Endodermal cell (in vitro differentiated cells): ENCODE results near the gene GALNT1. TPM values are rescaled to one million over a fixed set of nuclear protein-coding genes. Genes with fewer than 3 reads are reported as not detected.

ENCODE experiments used
- DNase-seq: peaks from one replicate; pipeline ENCODE4 v3.0.0-alpha.2; 2017
- H3K27ac ChIP-seq: 2 replicates; pipeline ENCODE4 v1.5.1; 2013; ENCODE audit warnings: mild to moderate bottlenecking, low read depth, low read length, moderate library complexity
- H3K27me3 ChIP-seq: 2 replicates; pipeline ENCODE4 v1.6.1; 2013; ENCODE audit warnings: mild to moderate bottlenecking, low read length, moderate library complexity; ENCODE audit not compliant: insufficient read depth, control insufficient read depth, poor library complexity, severe bottlenecking
- H3K36me3 ChIP-seq: 2 replicates; pipeline ENCODE4 v1.7.0; 2013; ENCODE audit warnings: mild to moderate bottlenecking, low read length, moderate library complexity; ENCODE audit not compliant: control insufficient read depth, insufficient read depth
- H3K4me1 ChIP-seq: one replicate; pipeline ENCODE4 v1.7.0; 2013; ENCODE audit warnings: low read length; ENCODE audit not compliant: control insufficient read depth, insufficient read depth
- H3K4me3 ChIP-seq: 2 replicates; pipeline ENCODE4 v1.5.1; 2013; ENCODE audit warnings: mild to moderate bottlenecking, low read length, moderate library complexity
- H3K9ac ChIP-seq: 2 replicates; pipeline ENCODE4 v1.6.1; 2013; ENCODE audit warnings: mild to moderate bottlenecking, low read length, moderate library complexity; ENCODE audit not compliant: poor library complexity, severe bottlenecking; ENCODE audit errors: extremely low read depth
- H3K9me3 ChIP-seq: 2 replicates; pipeline ENCODE4 v1.6.1; 2013; ENCODE audit warnings: mild to moderate bottlenecking, low read length, moderate library complexity; ENCODE audit not compliant: control insufficient read depth
- H3K27ac Mint-ChIP-seq: 2 replicates; pipeline ENCODE4 v1.8.0; 2020; ENCODE audit warnings: mixed read lengths
- H3K27me3 Mint-ChIP-seq: 2 replicates; pipeline ENCODE4 v1.8.0; 2021; ENCODE audit warnings: mild to moderate bottlenecking, mixed read lengths; ENCODE audit not compliant: insufficient read depth
- H3K36me3 Mint-ChIP-seq: 2 replicates; pipeline ENCODE4 v1.8.0; 2020; ENCODE audit warnings: low read depth, mixed read lengths
- H3K4me1 Mint-ChIP-seq: 2 replicates; pipeline ENCODE4 v1.8.0; 2020; ENCODE audit warnings: mixed read lengths
- H3K4me3 Mint-ChIP-seq: 2 replicates; pipeline ENCODE4 v1.8.0; 2020; ENCODE audit warnings: mild to moderate bottlenecking, moderate library complexity, mixed read lengths
- H3K9me3 Mint-ChIP-seq: 2 replicates; pipeline ENCODE4 v1.8.0; 2020; ENCODE audit warnings: mild to moderate bottlenecking, mixed read lengths
- WGBS, 2 experiments: methylation state at CpG; one replicate each; pipeline versions ENCODE4 v1.1.5 to v1.1.7; 2013; ENCODE audit warnings: missing lambda C conversion rate in 2 of 2, mixed read lengths in 1 of 2; ENCODE audit not compliant: insufficient coverage in 1 of 2, insufficient read length in 1 of 2; 5-methylcytosine and 5-hydroxymethylcytosine counted together
- total RNA-seq, 2 donors: library from RNA; stranded (reverse); fragmentation: NEBNext Ultra II Directional in 1 of 2; extraction: Animal tissue kit (Norgen Biotek cat#: 25700) in 1 of 2; gene quantifications; 2 replicates in 1 of 2; 3 replicates in 1 of 2; pipeline ENCODE4 v1.2.1, GENCODE V29; 2021
- TF ChIP-seq, protein P1 (sequence below): fragments of 200-600 bp; sonication (generic); conservative IDR thresholded peaks from 2 replicates; pipeline ENCODE4 v1.5.0; 2021; ENCODE audit warnings: antibody characterized with exemption, mild to moderate bottlenecking

The GALNT1 gene
- total RNA-seq, 2 donors from 2014 or later = 82.5 to 102 TPM

DNA sequence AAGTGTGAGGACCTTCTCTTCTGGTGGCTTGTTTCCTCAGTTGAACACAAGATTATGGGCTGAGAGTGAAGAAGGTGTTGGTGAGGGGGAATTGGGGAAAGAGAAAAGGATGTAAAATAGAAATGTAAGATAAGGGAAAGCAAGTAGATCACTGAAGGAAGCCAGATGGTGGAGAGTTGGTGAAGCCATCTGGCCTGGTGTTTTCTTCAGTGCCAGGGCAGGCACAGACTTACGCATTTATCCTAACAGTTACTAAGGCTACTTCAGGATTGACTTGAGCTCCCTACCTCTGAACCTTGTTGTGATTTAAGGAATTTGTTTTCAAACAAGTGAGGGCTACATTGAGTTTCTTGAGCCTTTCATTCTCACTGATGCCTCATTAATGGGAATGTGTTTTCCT is 113.8 kb downstream of the GALNT1 start:
- DNase-seq = no peak
- no peak overlapping the region for H3K27ac Mint-ChIP-seq
- Histone ChIP-seq H3K9ac (no peak overlapping the region), H3K36me3 (peaks cover 31% of the 10 kb centered on the region), H3K27ac (no peak overlapping the region), H3K9me3 (no peaks in the 10 kb centered on the region), H3K27me3 (no peaks in the 10 kb centered on the region), H3K4me1 (no peaks in the 10 kb centered on the region), H3K4me3 (no peak overlapping the region)
- no peaks in the 10 kb centered on the region for H3K9me3 Mint-ChIP-seq
- no peaks in the 10 kb centered on the region for H3K4me1 Mint-ChIP-seq
- WGBS, 2 experiments = 89 to 94% methylated on average over 1 of the region's 1 CpG
- no peaks in the 10 kb centered on the region for H3K27me3 Mint-ChIP-seq
- no peak overlapping the region for H3K4me3 Mint-ChIP-seq
- TF ChIP-seq, protein P1, sequence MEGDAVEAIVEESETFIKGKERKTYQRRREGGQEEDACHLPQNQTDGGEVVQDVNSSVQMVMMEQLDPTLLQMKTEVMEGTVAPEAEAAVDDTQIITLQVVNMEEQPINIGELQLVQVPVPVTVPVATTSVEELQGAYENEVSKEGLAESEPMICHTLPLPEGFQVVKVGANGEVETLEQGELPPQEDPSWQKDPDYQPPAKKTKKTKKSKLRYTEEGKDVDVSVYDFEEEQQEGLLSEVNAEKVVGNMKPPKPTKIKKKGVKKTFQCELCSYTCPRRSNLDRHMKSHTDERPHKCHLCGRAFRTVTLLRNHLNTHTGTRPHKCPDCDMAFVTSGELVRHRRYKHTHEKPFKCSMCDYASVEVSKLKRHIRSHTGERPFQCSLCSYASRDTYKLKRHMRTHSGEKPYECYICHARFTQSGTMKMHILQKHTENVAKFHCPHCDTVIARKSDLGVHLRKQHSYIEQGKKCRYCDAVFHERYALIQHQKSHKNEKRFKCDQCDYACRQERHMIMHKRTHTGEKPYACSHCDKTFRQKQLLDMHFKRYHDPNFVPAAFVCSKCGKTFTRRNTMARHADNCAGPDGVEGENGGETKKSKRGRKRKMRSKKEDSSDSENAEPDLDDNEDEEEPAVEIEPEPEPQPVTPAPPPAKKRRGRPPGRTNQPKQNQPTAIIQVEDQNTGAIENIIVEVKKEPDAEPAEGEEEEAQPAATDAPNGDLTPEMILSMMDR = no peak
- H3K36me3 Mint-ChIP-seq = peaks cover 18% of the 10 kb centered on the region

- H3K36me3 Mint-ChIP-seq = peaks cover 18% of the 10 kb centered on the region
- Histone ChIP-seq H3K9me3 (no peaks in the 10 kb centered on the region), H3K9ac (no peak overlapping the region), H3K4me1 (no peaks in the 10 kb centered on the region), H3K27me3 (no peaks in the 10 kb centered on the region), H3K4me3 (no peak overlapping the region), H3K36me3 (peaks cover 30% of the 10 kb centered on the region), H3K27ac (no peak overlapping the region)
- no peaks in the 10 kb centered on the region for H3K27me3 Mint-ChIP-seq
- DNase-seq = no peak
- no peaks in the 10 kb centered on the region for H3K4me1 Mint-ChIP-seq
- no peak overlapping the region for H3K4me3 Mint-ChIP-seq
- H3K9me3 Mint-ChIP-seq = no peaks in the 10 kb centered on the region
- WGBS, 2 experiments = 94 to 100% methylated on average over 8 of the region's 8 CpGs
- TF ChIP-seq, protein P1 = no peak
- no peak overlapping the region for H3K27ac Mint-ChIP-seq
These were observed 114.3 kb downstream of the GALNT1 start for GRCh38 chr18:35695803-35696202.

DNA sequence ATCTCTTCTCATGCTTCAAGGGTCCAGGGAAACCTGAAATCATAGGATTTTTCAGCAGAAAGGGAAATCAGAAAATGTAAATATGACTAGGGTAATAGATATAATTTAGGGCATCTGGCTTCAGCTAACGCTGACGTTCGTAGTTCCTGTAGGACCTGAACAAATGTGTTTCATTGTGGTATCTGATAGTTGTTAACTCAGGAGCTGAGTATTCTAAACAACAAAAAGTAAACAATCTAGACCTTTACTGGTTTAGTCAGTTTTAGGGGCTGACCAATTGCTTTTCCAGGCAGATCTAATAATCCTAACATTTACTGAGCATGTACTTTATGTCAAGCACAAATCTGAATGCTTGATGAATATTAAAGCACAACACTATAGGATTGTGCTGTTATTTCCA is 114.8 kb downstream of the GALNT1 start:
- Mint-ChIP-seq H3K27ac (no peak overlapping the region), H3K4me1 (no peaks in the 10 kb centered on the region), H3K27me3 (no peaks in the 10 kb centered on the region), H3K36me3 (peaks cover 18% of the 10 kb centered on the region), H3K4me3 (no peak overlapping the region), H3K9me3 (no peaks in the 10 kb centered on the region)
- DNase-seq = no peak
- no peaks in the 10 kb centered on the region for H3K9me3 ChIP-seq
- H3K27me3 ChIP-seq = no peaks in the 10 kb centered on the region
- no peak overlapping the region for H3K27ac ChIP-seq
- WGBS, 2 experiments = 91 to 93% methylated on average over 3 of the region's 3 CpGs
- H3K36me3 ChIP-seq = peaks cover 25% of the 10 kb centered on the region
- no peak overlapping the region for H3K9ac ChIP-seq
- no peak overlapping the region for H3K4me3 ChIP-seq
- no peaks in the 10 kb centered on the region for H3K4me1 ChIP-seq
- TF ChIP-seq, protein P1 = no peak
